NCI-H748 treated with DMSO at 0.1 percent for 48 hours (cell line): ENCODE results near the gene ADAM17.
"Not testable (repeated sequence)": the region's sequence is repeated elsewhere in the genome, so short reads cannot be mapped to it uniquely, and the experiment has no call there.

Experiments
- DNase-seq: peaks from one replicate; lab custom pipeline; 2025; lab: John Stamatoyannopoulos, UW

ADAM17 gene

DNA sequence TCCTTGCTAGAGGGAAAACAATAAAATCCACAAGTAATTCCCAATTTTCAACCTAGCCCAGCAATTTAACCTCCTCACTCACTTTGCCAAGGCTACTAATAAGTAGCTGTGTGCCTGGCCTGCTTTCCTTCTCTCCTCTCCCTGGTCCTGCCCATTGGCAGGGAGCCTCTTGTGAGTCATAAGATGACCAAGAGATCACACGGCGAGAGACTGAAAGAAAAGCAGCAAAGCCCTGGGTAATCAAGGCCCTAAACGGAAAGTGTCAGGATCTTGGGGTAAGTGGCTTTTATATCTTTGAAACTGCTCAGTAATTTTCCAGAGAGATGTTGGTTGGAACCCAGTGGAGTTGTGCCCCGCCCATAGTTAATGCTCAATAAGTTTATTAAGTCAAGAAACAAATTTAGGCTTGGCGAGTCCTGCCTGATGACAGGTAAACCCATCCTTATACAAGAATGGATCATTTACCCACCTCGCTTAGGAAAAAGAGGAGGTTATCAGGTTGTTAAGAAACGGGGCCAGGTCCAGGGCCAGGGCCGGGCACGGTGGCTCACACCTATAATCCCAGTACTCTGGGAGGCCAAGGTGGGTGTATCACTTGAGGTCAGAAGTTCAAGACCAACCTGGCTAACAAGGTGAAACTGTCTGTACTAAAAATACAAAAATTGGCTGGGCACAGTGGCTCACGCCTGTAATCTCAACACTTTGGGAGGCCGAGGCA is 10.0 kb upstream of the ADAM17 start:
- DNase-seq: no peak

DNA sequence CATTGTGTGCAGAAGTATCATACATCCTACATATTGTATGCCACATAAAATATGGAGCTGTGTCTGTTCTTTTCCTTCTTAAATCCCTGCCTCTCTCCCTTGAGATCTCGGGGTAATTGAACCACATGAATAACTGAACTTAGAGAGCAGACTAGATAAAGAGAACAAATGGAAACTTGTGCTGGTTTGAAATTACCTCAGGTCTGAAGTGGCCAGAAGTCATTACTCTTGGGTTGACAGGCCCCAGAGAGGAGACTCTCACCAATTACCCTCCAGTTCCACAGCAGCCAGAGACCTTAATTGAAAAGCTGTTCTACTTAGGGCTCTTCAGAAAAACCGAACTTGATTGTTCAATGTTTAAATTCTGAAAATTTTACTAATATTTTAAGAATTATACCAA is 5.0 kb upstream of the ADAM17 start:
- no peak for DNase-seq

DNA sequence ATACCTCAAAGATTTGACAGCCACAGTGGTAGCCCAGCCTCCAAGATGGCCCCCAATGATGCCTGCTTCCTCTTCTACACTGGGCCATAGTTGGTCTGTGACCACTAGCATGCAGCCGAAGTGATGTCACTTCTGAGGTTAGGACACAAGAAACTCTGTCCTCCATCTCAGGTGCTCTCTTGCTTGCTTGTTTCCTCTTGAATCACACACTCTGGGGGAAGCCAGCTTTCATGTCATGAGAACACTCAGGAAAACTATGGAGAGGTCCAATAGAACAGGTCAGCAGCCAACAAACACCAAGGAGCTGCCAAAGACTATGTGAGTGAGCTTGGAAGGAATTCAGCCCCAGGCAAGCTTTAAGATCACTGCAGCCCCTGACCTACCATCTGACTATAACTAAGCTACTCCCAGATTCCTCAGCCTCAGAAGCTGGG is 3.3 kb upstream of the ADAM17 start:
- DNase-seq: no peak

DNA sequence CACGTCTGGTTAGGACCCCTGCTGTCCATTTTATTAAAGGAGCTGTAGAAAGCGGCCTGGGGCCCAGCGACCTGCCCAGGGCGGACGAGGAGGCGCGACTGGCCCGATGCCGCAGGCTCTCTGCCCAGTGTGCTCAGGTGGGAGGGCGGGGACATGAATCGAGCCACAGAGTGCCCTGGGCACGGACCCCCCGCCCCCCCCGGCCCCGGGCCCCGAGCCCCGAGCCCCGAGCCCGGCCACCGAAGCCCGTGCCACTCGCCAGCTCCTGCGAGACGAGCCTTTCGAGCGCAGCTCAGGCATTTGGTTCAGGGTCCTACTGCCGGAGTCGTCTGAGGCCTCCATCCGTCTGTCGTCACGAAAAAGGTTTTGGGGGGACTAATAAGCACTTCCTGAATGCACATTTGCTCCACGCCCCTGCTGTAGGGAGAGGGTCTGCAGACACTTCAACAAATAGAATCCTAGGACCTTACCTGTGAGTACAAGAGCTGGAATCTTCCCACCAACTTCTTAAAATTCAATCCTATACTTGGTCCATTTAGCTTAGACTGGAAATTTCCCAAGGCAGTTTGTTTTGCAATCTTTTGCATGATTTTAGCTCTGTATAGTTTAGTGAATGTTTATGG is 602 bp upstream of the ADAM17 start:
- no peak for DNase-seq

DNA sequence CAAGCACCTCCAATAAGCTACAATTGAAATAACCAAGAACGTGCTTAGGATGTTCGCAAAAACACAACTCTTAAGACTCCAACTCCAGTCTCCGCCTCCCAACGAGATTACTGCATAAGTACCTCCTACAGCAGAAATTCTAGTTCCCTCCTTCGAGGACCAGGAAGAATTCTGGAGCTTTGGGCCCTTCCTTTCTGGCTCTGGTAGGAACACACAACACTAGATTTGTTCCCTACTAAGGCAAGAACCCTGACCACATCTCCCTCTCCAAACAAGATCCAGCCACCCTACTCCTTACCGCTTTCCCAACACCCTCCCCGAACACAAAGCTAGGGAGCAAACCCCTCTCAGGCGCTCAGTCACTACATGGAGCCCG is 721 bp downstream of the ADAM17 start:
- DNase-seq: no peak

DNA sequence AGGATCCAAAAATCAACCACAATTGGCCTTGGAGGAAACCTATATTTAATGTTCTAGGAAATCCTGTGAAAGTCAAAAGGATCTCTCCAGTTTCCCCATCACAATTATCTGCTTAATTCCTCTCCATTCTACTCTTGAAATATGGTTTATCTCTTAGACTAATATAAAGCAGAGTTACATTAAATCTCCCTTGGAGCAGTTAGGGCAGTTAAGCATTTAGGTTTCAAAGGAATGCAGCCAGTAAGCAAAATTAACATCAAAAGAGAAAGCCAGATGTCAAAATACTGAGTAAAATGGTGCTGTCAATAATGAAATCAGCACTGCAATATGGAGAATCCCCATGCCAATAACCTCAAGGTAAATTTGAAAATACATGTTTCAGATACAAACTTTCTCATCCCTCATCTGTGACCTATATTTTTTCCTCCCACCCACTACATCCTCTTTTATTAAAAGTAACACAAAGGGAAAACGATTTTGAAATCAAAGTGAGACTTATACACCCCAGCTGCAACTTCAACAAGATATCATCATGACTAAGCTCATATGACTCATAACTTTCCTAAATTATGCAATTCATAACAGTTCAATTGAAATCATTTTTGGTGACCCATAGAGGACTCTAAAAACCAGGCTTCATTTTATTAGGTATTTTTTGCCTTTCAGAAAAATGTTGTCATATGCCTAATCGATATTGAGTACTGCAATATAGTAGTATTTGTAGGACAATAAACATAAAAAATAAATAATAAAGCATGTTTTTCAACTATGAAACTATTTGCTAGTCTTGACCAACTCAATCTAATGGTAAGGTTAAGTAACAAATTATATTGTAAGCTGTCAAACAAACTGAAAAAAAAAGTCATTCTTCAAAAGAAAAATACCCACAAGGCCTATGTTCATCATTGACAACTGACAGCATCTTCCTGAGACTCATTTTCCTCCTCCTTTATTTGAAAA is 3.1 kb downstream of the ADAM17 start:
- DNase-seq: no peak

DNA sequence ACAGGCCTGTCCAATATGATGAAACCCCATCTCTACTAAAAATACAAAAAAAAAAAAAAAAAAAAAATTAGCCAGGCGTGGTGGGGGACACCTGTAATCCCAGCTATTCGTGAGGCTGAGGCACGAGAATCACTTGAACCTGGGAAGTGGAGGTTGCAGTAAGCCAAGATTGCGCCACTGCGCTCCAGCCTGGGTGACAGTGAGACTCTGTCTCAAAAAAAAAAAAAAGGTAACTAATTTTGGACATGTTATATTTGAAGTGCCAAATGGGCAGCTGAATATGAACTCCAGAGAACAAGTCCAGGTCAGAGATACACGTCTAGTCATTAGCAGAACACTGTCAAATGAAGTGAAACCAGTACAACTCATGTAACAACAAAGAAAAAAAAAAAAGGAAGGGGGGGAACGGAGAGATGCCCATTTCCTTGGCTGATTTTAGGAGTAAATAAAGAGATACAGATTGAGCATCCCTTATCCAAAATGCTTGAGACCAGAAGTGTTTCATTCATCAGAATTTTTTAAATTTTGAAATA is 4.7 kb downstream of the ADAM17 start:
- not testable (repeated sequence) for DNase-seq

DNA sequence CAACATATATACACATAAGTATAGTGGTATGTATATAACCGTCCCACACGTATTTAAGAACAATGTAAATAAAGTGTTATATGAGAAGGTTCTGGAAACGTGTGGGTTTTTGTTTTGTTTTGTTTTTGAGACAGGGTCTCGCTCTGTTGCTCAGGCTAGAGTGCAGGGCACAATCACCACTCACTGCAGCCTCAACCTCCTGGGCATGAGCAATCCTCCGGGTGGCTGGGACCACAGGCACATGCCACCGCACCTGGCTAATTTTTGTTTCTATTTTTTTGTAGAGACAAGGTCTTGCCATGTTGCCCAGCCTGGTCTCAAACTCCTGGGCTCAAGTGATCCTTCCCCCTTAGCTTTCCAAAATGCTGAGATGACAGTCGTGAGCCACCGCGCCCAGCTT is 6.2 kb downstream of the ADAM17 start:
- DNase-seq: no peak

DNA sequence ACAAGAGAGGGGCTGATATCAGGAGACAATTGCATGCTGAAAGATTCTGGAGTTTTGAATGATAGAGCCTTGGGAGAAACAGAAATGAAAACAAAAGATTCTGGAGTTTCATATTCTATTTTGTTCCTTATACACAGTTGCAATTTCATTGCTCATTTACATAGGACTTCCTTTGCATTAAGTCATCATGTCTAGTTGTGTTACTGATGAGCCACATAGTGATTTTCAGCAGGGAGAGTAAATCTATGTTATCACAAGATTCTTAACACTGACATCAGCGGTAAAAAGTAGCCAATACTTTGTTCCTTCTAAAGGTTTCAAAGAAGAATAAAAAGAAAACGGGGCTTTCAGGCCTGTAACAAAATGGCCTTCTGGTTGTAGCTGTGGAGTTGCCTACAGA is 7.1 kb downstream of the ADAM17 start:
- no peak for DNase-seq

DNA sequence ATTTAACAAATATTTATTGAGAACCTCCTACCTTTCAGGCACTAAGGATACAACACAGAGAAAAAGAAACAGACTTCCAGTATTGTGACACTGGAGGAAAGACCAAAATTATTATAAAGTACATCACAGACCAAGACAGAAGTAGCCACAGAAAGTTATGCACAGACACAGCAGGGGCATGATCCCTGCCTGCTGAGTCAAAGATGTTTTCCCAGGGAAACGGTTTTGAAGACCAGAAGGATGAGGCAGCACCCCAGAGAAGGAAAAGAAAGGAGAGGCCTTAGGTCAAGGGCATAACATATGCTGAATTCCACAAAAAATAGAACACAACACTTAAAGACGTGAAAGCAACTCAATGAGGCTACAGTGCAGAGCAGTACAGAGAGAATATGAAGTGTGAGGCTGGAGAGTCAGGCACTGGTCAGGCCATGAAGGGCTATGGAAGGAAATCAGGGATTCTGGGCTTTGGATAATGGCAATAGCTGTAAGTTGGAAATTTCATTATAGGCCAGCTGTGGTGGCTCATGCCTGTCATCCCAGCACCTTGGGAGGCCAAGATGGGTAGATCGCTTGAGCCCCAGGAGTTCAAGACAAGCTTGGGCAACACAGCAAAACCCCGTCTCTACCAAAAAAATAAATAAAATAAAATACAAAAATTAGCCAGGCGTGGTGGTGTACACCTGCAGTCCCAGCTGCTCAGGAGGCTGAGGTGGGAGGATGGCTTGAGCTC is 8.2 kb downstream of the ADAM17 start:
- DNase-seq: no peak

DNA sequence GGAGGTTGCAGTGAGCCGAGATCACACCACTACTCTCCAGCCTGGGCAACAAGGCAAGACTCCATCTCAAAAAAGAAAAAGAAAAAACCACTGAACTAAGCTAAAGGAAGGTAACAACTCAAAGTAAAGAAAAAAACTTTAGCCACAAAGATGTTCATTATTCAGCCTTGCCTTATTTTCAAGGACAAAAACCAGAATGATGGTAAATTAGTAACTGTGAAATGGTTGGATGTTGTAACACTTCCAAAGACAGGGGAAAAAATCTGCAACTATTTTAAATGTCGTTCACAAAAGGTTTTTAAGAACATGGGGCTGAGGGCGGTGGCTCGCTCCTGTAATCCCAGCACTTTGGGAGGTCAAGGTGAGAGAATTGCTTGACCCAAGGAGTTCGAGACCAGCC is 10.1 kb downstream of the ADAM17 start:
- DNase-seq: no peak

DNA sequence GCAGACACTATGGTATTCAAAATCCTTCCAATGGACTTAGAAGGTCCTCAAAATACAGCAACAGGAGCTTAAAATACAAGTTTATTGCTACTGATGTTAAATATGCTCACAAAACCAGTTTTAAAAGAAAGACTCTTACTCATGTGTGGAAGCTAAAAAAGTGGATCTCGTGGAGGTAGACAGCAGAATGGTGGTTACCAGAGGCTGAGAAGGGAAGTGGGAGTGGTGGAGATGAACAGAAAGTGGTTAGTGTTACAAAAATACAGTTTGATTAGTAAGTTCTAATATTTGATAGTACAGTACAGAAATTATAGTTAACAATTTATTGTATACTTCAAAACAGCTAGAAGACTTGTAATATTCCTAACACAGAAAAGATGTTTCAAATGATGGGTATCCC is 12.1 kb downstream of the ADAM17 start:
- DNase-seq: no peak

DNA sequence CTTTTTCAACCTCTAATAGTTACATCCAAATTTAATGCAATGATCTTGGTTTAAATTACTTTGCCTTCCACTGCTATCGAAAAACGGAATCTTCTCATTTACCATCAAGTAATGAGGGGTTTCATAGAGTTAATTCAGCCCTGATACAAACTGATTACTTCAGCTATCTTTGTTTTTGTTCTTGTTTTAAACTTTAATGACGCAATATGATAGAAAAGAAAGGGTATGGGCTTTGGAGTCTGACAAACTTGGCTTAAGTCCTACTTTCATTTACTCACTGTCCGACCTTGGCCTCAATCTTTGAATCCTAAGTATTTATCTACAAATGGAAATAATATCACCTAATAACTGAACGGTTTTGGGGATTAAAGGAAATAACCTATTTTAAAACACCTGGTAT is 16.1 kb downstream of the ADAM17 start:
- DNase-seq: no peak

DNA sequence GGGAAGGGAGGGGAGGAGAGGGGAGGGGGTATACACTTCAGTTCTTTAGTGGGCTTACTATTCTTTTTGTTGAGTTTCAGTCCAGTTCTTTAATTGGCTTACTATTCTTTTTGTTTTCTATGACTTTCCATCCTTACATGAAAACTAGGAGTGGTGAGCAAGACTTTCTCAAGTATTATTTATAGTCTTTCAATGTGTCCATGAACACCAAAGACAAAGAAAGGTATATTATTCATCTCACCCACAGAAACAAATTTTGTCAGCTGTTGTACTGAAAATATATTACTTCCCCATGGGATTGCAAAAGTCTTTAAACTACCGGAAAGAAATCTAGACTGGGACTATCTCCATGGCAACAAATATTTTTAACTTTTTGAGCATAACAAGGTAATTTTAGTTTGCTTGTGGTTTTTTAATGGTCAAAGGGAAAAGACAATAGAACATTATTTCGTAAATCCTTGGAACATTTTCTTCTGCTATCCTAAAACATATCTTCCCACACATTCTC is 17.6 kb downstream of the ADAM17 start:
- no peak for DNase-seq

DNA sequence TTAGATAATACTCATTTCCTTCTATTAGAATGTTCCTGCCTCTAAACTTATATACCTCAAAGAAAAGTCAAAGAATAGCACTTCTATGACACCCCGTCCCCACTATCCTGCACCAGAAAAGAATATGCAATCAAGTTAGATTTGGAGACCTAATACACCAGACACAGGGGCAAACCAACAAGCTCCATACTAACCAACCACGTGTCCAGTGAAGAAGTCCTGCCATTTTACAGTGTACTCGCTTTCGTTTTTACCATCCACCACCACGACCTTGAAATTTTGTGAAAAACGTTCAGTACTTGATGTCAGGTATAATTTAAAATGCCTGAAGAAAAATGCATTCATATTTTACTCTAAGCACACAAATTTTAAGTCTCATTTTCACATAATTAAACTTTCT is 19.1 kb downstream of the ADAM17 start:
- no peak for DNase-seq

DNA sequence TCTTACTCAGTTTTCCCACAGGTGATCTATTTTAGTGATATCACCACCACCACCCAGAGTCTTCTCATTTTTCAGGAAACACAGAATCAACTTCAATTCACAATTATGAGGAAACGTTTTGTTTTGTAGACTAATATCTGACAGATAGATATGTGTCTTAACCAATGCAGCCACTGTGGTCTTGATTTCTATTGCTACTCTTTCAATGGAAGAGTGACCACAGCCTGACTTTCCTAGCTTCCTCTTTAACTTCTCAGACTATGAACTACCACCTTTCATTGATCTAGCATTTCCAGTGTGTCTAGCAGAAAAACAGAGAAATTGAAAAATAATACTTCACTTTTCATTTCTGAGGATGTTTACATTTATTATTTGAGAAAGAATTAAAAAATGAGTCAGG is 20.5 kb downstream of the ADAM17 start:
- no peak for DNase-seq

DNA sequence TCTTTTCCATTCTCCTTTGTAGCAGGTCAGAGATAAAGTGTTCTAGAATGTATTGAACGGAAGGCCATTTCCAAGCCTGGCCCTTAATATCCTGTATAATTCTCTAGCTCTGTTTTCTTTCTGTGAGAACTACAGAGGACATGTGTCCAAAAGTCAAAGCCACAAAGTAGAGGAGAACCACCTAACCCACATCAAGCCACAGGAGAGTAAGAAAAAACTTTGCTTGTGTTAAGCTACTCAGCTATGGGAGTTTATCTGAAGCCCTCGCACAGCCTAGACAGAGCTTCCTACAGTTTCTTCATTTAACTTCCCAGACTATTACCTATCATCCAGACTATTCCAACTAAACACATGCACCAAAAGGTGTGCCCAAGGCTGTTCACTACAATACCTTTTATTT is 22.0 kb downstream of the ADAM17 start:
- DNase-seq: no peak

DNA sequence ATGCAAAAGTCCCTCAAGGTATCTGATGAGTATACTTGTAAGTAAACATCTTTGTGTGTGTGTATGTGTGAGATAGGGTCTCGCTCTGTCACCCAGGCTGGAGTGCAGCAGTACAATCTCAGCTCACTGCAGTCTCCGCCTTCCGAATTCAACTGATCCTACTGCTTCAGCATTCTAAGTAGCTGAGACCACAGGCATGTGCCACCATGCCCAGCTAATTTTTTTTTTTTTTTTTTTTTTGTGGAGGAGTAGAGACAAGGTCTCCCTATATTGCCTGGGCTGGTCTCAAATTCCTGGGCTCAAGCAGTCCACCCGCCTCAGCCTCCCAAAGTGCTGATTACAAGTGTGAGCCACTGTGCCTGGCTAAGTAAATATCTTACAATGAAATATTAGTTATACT is 23.2 kb downstream of the ADAM17 start:
- no peak for DNase-seq

DNA sequence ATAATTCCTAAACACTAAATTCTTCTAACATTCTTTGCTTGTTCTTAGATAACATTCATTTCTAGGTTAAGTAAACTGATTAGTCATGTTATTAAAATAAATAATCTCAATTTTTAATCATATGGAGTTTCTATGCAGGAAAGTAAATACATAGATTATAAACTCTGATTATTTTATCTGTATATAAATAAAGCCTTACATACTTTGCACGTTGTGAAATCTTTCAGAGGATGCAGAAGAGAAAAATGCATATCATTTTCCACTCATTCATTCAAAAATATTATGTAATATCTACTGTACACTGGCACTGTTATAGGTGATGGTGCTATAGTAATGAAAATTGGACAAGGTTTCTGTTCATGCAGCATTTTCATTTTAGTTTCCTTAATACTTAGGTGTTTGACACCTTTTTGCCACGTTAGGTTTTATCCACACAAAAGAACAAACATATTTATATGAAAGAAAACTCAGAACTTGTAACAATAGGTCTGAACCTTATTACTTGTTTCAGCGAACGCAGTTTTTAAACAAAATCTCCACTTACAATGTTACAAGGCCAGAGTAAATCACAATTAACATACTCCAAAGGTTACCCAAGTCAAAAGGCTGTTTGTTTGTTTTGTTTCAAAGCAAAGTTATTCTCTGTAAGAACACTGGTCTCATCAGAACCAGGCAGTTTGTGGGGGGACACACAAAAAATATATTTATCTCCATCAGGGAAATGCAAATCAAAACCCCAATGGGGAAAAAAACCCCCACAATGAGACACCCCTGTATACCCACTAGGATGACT is 27.4 kb downstream of the ADAM17 start:
- no peak for DNase-seq

DNA sequence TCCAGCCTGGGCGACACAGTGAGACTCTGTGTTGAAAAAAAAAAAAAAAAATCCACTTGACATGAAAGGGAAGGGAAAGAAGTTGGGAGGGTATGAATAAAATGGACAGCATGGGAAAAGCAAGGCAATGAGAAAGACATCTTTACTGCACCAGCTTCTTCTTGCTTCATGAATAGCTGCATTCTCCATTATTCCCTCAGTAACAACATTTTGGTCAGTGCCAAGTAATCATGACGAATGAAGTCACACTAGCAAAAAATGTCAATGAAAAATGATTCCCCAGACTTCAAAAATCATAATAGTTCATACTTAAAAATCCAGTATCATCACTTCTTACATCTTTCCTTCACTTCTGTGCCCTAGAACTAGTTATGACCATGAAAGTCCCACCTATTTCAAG is 30.4 kb downstream of the ADAM17 start:
- no peak for DNase-seq

DNA sequence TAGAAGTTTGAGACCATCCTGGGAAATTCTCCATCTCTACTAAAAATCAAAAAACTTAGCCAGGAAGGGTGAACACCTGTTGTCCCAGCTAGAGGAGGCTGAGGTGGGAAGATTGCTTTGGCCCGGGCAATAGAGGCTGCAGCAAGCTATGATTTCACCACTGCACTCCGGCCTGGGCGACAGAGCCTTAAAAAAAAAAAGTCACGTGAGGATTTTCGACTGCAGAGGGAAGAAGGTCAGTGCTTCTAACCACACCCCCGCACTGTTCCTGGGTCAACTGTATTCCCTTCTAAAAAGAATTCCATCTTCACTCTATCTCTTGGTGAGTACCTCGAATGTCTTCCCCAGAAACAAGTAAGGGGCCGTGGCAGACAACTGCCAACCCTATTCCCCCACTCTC is 31.3 kb downstream of the ADAM17 start:
- DNase-seq: no peak
